GM18519 (cell line): ENCODE measurements around the gene MMP25.

Experiments
- ATAC-seq: cut with Tn5 transposase; IDR thresholded peaks from one replicate; pipeline ENCODE4 v1.9.1; 2021; ENCODE audit warnings: mild to moderate bottlenecking, moderate library complexity; ENCODE audit not compliant: unreplicated experiment, low FRiP score

Gene MMP25

GRCh38 chr16:3015865-3016521, 30.4 kb upstream of the MMP25 start:
- ATAC-seq, result no peak

DNA sequence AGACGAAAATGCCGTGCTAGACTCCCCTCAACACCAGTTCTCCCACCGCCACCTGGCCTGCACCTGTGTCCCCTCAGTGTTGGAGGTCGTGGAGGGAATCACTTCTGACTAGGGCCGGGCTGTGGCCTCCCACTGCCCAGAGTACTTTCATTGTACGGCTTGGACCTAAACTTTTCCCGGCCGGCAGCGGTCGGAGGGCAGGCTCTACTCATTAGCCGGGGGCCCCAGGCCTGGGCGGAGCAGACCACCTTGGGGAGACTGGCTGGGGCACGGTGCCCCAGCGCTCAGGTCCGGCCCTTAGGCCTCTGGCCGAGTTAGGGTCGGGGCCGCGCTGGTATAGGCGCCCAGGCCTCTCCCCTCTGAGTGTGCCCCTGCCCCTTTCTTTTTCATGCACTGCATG, 29.0 kb upstream of the MMP25 start:
- ATAC-seq, result no peak

- no peak for ATAC-seq
Observed at GRCh38 chr16:3017794-3018506, 28.4 kb upstream of the MMP25 start, which contains the start of gene CLDN6. CLDN6 (minus strand) TSS chr16:3018183; CDS start chr16:3016021, 2,162 bp downstream.

- no peak for ATAC-seq
Observed at GRCh38 chr16:3019594-3020246, 26.6 kb upstream of the MMP25 start.

- ATAC-seq, result no peak
Observed at GRCh38 chr16:3020247-3020603, 26.1 kb upstream of the MMP25 start, which contains the start of gene TNFRSF12A. TNFRSF12A (plus strand) TSS chr16:3020368; CDS start chr16:3020398, 30 bp downstream.

DNA sequence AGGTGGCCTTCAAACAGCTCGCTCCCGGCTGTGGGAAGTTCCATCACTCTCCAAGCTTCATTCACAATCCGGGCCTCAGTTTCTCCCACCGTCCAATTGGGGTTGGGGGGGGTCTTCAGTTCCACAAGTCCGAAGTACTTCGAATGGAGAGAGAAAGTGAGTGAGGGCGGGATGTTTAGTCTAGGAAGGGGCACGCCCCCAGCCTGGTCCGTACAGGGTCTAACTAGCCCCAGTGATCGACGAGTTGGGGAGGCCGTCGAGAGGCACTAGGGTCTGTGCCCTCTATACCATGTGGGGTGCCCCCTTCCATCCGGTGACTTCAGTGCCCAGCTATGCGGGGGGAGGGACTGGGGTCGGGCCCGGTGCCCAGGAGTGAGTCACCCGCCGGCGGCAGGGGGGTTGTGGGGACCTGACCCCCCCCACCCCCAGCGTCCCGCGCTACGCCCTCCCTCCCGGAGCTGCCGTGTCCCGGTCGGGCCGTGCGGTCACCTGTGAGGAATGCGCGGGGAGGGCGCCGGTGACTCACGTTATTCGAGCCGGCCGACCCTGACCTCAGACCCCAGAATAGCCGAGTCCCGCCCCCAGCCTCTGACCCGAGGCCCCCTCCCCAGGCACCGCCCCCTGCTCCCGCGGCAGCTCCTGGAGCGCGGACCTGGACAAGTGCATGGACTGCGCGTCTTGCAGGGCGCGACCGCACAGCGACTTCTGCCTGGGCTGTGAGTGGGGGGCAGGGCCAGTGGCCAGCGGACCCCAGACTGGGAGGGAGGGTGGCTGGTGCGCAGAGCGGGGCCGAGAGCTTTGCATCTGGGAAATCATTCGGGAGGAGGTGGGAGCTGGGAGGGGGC, 25.5 kb upstream of the MMP25 start:
- no peak for ATAC-seq

GRCh38 chr16:3021449-3022207, 24.7 kb upstream of the MMP25 start:
- no peak for ATAC-seq

GRCh38 chr16:3022208-3022683, 24.1 kb upstream of the MMP25 start:
- no peak for ATAC-seq

GRCh38 chr16:3022684-3023414, 23.5 kb upstream of the MMP25 start:
- no peak for ATAC-seq

DNA sequence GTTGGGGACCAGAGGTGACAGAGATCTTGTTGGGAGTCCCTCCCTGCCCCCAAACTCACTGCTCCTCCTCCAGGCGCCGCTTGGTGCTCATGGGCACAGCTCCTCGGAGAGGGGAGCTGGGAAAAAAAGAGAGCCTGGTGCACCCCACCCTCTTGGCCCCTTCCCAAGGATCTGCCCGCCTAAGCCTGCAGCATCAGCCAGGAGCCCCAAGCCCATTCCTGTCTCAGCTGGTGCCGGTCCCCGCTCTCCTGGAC, 23.0 kb upstream of the MMP25 start:
- ATAC-seq, result no peak

DNA sequence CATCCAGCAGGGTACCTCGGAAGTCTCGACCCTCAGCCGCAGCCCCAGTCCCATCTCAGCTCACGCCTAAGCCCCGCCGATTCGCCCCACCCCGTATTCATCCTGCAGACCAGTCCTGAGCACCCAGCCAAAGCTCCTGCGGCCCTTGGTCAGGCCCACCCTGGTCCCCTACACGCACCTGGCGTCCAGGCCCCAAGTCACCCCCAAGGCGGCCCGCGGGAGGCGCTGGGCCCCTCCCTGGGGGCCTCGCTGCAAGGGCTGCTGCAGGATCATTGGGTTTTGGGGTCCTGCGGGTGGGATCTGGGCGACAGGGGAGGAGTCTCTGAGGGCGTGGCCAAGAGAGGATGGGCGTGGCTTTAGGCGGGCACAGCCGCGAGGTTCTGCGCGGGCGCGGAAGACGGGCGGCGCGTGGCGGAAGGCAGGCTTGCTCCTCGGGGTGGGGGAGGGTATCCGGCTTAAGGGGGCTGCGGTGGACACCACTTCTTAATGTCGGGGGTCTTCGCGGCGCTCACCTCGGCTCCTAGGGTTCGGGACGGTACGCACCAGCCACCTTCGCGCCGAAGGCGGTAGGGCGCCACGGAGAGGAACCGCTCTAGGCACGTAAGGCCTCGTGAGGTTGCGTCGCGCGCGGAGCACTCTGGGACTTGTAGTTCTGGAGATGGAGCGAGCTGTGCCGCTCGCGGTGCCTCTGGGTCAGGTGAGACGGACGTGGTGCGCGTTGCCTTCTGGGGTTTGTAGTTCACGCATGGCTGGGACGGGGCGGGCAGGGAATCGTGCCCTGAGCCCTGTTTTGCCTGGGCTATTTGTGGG, 22.5 kb upstream of the MMP25 start, which contains the start of the genes HCFC1R1 and THOC6:
Gene HCFC1R1 (minus strand): TSS at position 274 of the 810 bp plus-strand sequence. CDS start 1 bp downstream, at position 273.
Gene THOC6 (plus strand): TSS at position 367 of the 810 bp plus-strand sequence. CDS start 292 bp downstream, at position 659.
- ATAC-seq, result peak; percentile 44

DNA sequence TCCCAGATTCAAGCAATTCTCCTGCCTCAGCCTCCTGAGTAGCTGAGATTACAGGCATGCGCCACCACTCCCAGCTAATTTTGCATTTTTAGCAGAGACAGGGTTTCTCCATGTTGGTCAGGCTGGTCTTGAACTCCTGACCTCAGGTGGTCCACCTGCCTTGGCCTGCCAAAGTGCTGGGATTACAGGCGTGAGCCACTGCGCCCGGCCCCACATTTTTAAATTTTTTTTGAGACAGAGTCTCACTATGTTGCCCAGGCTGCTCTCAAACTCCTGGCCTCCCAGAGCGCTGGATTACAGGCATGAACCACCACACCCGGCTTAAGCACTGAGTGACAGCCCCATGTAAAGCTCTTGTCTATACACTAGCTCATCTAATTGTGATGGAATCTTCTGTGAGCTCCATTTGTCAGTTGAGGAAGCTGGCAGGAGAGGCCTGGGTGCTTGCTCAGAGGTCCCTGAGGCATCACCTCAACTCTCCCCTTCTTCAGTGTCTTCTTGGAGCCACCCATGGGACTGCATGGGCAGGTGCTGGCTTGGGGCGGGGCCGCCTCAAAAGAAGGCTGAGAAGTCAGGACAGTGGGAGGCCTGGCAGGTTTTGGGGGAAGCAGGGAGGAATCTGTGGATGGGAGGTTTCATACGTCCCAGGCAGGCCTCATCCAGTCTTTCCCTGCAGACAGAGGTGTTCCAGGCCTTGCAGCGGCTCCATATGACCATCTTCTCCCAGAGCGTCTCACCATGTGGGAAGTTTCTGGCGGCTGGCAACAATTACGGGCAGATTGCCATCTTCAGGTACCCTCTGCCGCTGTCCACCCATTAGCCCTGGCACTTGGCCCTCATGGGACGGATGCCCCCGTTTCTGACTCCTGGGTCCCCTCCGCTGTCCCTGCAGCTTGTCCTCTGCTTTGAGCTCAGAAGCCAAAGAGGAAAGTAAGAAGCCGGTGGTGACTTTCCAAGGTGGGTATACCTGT, 21.0 kb upstream of the MMP25 start:
- no peak for ATAC-seq

DNA sequence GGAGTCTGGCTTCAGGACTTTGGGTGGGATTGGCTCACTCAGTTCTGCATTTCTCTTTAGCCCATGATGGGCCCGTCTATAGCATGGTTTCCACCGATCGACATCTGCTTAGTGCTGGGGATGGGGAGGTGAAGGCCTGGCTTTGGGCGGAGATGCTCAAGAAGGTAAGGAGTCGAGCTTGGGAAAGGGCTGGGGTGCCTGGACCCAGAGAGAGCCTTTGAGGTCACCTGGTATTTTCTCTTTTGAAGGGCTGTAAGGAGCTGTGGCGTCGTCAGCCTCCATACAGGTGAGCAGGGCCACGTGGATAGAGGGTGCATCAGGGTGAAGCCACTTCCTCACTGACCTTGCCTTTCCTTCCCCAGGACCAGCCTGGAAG, 20.4 kb upstream of the MMP25 start:
- ATAC-seq, result no peak

DNA sequence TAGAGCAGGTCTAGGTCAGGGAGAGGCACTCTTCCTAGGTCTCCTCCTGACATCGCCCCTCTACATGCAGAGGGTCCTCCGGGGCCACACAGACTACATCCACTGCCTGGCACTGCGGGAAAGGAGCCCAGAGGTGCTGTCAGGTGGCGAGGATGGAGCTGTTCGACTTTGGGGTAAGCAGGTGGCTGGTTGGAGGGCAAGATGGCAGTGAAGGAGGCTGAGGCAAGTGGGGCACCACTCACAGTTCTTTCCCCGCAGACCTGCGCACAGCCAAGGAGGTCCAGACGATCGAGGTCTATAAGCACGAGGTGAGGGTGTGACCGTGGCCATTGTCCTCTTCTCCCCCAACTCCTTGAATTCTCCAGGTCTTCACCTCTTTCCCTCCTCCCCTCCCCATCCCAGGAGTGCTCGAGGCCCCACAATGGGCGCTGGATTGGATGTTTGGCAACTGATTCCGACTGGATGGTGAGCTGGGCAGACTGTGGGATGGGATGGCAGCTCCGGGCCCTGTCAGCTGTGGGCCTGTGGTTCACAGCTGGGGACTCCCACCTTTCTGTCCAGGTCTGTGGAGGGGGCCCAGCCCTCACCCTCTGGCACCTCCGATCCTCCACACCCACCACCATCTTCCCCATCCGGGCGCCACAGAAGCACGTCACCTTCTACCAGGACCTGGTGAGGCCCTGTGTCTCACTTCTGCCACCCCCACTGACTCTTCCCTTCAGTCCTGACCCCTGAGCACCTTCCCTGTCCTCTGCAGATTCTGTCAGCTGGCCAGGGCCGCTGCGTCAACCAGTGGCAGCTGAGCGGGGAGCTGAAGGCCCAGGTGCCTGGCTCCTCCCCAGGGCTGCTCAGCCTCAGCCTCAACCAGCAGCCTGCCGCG, 19.5 kb upstream of the MMP25 start:
- ATAC-seq, result no peak

GRCh38 chr16:3027489-3027795, 18.9 kb upstream of the MMP25 start:
- no peak for ATAC-seq

GRCh38 chr16:3027983-3028715, 18.2 kb upstream of the MMP25 start:
- ATAC-seq, result no peak
